SJCRH30 (cell line): ENCODE results near the gene CAB39. TPM values are rescaled to one million over a fixed set of nuclear protein-coding genes. Genes with fewer than 3 reads are reported as not detected.
"Not testable (repeated sequence)": the region's sequence is repeated elsewhere in the genome, so short reads cannot be mapped to it uniquely, and the experiment has no call there.

Experiments
- DNase-seq, 2 experiments: peaks; one replicate each; pipeline ENCODE4 v3.0.0-alpha.2; 2015 to 2020
- H3K27ac ChIP-seq: fragments of 250-450 bp; sonication (Bioruptor Pico); 2 replicates; pipeline ENCODE4 v1.5.1; 2020; ENCODE audit warnings: mild to moderate bottlenecking, moderate library complexity
- H3K27me3 ChIP-seq: fragments of 250-450 bp; sonication (Bioruptor Pico); 2 replicates; pipeline ENCODE4 v1.5.1; 2020; ENCODE audit warnings: mild to moderate bottlenecking, moderate library complexity
- H3K36me3 ChIP-seq: fragments of 250-450 bp; sonication (Bioruptor Pico); 2 replicates; pipeline ENCODE4 v1.5.1; 2020; ENCODE audit warnings: mild to moderate bottlenecking, moderate library complexity
- H3K4me1 ChIP-seq: fragments of 250-450 bp; sonication (Bioruptor Pico); 2 replicates; pipeline ENCODE4 v1.5.1; 2020; ENCODE audit warnings: mild to moderate bottlenecking, moderate library complexity
- H3K4me3 ChIP-seq: fragments of 250-450 bp; sonication (Bioruptor Pico); 2 replicates; pipeline ENCODE4 v1.5.1; 2020; ENCODE audit warnings: mild to moderate bottlenecking, moderate library complexity
- H3K9me3 ChIP-seq: fragments of 250-450 bp; sonication (Bioruptor Pico); replicated peaks from 2 replicates; pipeline ENCODE4 v1.5.1; 2020; ENCODE audit warnings: mild to moderate bottlenecking, moderate library complexity
- total RNA-seq: library from RNA; depleted of rRNA; stranded (reverse); fragments of >200 nt; shearing (Covaris generic); gene quantifications from 2 replicates; pipeline ENCODE4 v1.2.3, GENCODE V29; 2014

Gene CAB39
- total RNA-seq, 1 experiment from 2014 or later, result 53.5 TPM

GRCh38 chr2:230694241-230694640 is 18.4 kb upstream of the CAB39 start:
- DNase-seq, result no peak
- H3K9me3 ChIP-seq, result no peaks in the 10 kb centered on the region
- H3K27ac ChIP-seq, result no peak overlapping the region
- no peaks in the 10 kb centered on the region for H3K36me3 ChIP-seq
- H3K4me3 ChIP-seq, result no peak overlapping the region
- peaks cover 18% of the 10 kb centered on the region for H3K4me1 ChIP-seq
- no peaks in the 10 kb centered on the region for H3K27me3 ChIP-seq

GRCh38 chr2:230695551-230695950 is 17.1 kb upstream of the CAB39 start:
- no peak for DNase-seq
- Histone ChIP-seq H3K4me1 (peaks cover 11% of the 10 kb centered on the region), H3K27ac (no peak overlapping the region), H3K36me3 (no peaks in the 10 kb centered on the region), H3K4me3 (no peak overlapping the region), H3K9me3 (no peaks in the 10 kb centered on the region), H3K27me3 (no peaks in the 10 kb centered on the region)

GRCh38 chr2:230696670-230697069 is 16.0 kb upstream of the CAB39 start:
- no peak for DNase-seq
- Histone ChIP-seq H3K36me3 (no peaks in the 10 kb centered on the region), H3K27me3 (no peaks in the 10 kb centered on the region), H3K4me1 (no peaks in the 10 kb centered on the region), H3K4me3 (no peak overlapping the region), H3K9me3 (no peaks in the 10 kb centered on the region), H3K27ac (no peak overlapping the region)

DNA sequence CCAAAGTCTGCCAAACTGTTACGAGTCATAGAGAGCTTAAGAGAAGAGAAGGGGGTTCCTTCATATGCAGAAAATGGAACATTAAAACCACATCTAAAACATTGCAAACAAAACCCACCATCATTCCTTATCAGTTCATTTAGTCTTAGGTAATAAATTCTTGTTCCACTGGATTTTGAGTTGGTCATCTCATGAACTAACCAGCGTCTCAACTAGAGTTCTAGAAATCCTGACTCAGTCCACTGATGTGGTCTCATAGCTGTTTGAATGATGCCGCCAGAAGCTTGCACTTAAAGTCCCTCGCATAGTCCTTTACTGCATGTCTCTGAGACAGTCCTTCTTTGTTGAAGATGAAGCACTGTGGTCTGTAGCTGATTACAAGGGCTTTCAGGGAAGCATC is 15.0 kb upstream of the CAB39 start:
- DNase-seq, result no peak
- H3K27ac ChIP-seq, result no peak overlapping the region
- no peaks in the 10 kb centered on the region for H3K4me1 ChIP-seq
- no peaks in the 10 kb centered on the region for H3K36me3 ChIP-seq
- H3K9me3 ChIP-seq, result no peaks in the 10 kb centered on the region
- H3K27me3 ChIP-seq, result no peaks in the 10 kb centered on the region
- H3K4me3 ChIP-seq, result no peak overlapping the region

DNA sequence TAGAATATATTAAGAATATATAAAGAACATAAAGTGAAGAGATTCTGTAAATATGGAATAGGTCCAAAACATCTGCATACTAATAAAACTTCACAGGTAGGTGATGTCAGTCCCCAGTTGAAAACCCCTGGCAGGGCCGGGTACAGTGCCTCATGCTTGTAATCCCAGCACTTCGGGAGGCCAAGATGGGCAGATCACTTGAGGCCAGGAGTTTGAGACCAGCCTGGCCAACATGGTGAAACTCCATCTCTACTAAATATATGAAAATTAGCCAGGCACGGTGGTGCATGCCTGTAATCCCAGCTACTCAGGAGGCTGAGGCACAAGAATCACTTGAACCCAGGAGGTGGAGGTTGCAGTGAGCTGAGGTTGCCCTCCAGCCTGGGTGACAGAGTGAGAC is 13.9 kb upstream of the CAB39 start:
- H3K9me3 ChIP-seq, H3K4me1 ChIP-seq, H3K27me3 ChIP-seq, H3K27ac ChIP-seq, DNase-seq, H3K4me3 ChIP-seq, H3K36me3 ChIP-seq: not testable (repeated sequence)

- H3K4me1 ChIP-seq, result no peaks in the 10 kb centered on the region
- no peak overlapping the region for H3K4me3 ChIP-seq
- no peaks in the 10 kb centered on the region for H3K9me3 ChIP-seq
- H3K36me3 ChIP-seq, result no peaks in the 10 kb centered on the region
- H3K27ac ChIP-seq, result no peak overlapping the region
- no peak for DNase-seq
- H3K27me3 ChIP-seq, result no peaks in the 10 kb centered on the region
These were observed 12.2 kb upstream of the CAB39 start for GRCh38 chr2:230700447-230700846.

- Histone ChIP-seq H3K9me3 (no peaks in the 10 kb centered on the region), H3K4me3 (no peak overlapping the region), H3K27ac (no peak overlapping the region), H3K4me1 (no peaks in the 10 kb centered on the region), H3K36me3 (no peaks in the 10 kb centered on the region), H3K27me3 (no peaks in the 10 kb centered on the region)
- no peak for DNase-seq
These were observed 11.3 kb upstream of the CAB39 start for GRCh38 chr2:230701308-230701707.

DNA sequence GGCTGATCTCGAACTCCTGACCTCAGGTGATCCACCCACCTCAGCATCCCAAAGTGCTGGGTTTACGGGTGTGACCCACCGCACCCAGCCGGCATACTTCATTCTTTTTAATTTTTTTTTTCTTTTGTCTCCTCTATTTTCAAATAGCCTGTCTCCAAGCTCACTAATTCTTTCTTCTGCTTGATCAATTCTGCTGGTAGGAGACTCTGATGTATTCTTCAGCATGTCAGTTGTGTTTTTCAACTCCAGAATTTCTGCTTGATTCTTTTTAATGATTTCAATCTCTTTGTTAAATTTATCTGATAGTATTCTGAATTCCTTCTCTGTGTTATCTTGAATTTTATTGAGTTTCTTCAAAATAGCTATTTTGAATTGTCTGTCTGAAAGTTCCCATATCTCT is 10.2 kb upstream of the CAB39 start:
- DNase-seq, H3K36me3 ChIP-seq, H3K4me3 ChIP-seq, H3K27me3 ChIP-seq, H3K4me1 ChIP-seq, H3K27ac ChIP-seq, H3K9me3 ChIP-seq: not testable (repeated sequence)

DNA sequence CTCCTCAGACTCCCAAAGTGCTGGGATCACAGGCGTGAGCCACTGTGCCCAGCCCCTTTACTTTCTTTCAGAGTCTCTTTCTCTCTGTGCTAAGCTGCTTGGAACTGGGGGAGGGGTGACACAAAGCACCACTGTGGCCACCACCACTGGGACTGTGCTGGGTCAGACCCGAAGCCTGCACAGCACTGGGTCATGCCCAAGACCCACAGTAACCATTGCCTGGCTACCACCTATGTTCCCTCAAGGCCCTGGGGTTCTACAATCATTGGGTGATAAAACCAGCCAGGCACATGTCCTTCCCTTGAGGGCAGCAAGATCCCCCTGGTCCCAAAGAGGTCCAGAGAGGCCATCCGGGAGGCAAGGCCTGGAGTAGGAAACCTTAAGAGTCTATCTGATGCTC is 9.1 kb upstream of the CAB39 start:
- Histone ChIP-seq H3K27me3 (no peaks in the 10 kb centered on the region), H3K4me1 (no peaks in the 10 kb centered on the region), H3K9me3 (no peaks in the 10 kb centered on the region), H3K27ac (no peak overlapping the region), H3K36me3 (no peaks in the 10 kb centered on the region), H3K4me3 (no peak overlapping the region)
- no peak for DNase-seq

DNA sequence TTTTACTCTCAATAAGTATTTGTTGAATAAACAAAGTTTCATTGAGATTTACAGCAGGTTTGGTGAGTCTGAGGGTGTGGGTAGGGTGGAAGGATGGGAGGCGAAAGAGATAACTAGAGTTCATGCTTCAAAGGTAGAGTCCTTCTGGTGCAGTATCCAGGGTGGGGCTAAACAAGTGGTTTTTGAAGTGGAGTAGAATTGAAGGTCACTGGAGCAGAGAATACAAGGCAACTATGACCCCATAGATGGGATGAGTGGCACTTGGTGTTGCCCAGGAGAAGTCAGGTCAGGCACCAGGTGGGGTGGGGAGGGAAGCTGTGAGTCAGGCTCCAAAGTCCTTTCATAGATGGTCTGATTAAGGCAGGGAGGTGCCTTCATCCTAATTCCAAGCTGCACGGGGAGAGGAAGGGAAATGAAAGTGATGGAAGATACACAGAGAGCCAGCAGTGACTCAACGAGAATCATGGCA is 6.6 kb upstream of the CAB39 start:
- no peaks in the 10 kb centered on the region for H3K4me1 ChIP-seq
- no peaks in the 10 kb centered on the region for H3K27me3 ChIP-seq
- no peak for DNase-seq
- no peaks in the 10 kb centered on the region for H3K36me3 ChIP-seq
- H3K9me3 ChIP-seq, result no peaks in the 10 kb centered on the region
- H3K27ac ChIP-seq, result no peak overlapping the region
- H3K4me3 ChIP-seq, result no peak overlapping the region

GRCh38 chr2:230706966-230707365 is 5.7 kb upstream of the CAB39 start:
- DNase-seq, result no peak
- H3K4me3 ChIP-seq, result no peak overlapping the region
- H3K27me3 ChIP-seq, result no peaks in the 10 kb centered on the region

DNA sequence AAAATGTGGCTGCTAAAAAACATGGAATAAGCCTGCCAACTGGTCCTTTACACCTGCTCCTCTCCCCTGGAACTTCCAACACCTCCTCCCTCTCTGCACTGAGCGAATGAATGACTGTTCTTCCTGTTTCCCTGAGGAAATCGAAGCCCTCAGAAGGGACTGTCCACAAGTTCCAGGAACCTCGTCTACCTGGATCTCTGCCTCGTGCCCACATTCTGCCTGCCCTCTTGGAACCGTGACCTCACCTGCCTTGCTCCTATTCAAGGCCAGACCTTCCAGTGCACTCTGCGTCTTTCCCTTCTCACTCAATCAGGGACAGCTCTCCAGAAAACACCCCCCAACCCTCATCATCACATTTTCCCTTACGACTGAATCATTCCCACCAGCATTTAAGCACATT is 4.4 kb upstream of the CAB39 start:
- Histone ChIP-seq H3K27me3 (no peaks in the 10 kb centered on the region), H3K36me3 (no peaks in the 10 kb centered on the region), H3K4me3 (no peak overlapping the region), H3K4me1 (no peaks in the 10 kb centered on the region), H3K9me3 (no peaks in the 10 kb centered on the region), H3K27ac (no peak overlapping the region)
- DNase-seq, result no peak

More at GRCh38 chr2:230706966-230707365, 5.7 kb upstream of the CAB39 start:
- Histone ChIP-seq H3K4me1 (no peaks in the 10 kb centered on the region), H3K9me3 (no peaks in the 10 kb centered on the region), H3K27ac (no peak overlapping the region), H3K36me3 (no peaks in the 10 kb centered on the region)

GRCh38 chr2:230711224-230711623 is 1.4 kb upstream of the CAB39 start:
- H3K27me3 ChIP-seq, result no peaks in the 10 kb centered on the region
- no peak for DNase-seq
- H3K9me3 ChIP-seq, result no peaks in the 10 kb centered on the region
- no peak overlapping the region for H3K27ac ChIP-seq
- H3K36me3 ChIP-seq, result no peaks in the 10 kb centered on the region
- H3K4me1 ChIP-seq, result no peaks in the 10 kb centered on the region
- no peak overlapping the region for H3K4me3 ChIP-seq

DNA sequence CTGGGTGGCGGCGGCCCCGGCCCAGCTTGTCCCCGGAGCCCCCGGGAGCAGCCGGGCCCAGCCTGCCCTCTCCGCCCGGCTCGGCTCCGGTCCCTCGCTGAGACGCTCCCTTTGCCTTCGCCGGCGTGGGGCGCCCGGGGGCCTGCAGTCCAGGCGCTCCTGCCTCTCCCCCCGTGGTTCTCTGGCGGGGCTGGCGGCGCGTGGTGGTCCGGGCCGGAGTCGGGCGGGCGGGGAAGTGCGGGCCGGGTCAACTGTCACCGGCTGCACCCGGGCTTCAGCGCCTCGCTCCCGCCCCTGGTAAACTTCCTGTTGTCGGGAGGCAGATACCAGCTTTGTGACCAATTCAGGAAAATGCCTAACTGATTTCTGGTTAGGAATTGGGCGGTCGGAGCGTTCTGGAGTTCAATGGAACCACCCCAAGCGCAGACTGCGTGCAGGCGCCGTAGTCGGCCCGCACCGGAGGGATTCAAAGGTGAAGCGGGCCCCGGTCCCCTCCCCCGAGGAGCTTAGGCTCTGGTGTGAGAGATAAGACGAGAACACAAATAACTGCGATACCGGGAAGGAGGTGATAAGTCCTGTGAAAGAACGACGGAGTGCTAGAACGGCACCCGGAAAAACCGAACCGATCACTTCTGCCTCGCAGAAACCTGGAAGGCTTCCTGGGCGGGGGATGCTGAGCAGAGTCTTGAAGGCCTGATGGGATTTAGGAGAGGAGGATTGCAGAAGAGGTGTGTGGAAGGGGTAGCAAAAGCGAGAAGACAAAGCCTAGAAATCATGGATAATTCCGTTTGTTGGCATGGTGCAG is 891 bp downstream of the CAB39 start:
- Histone ChIP-seq H3K27me3 (no peaks in the 10 kb centered on the region), H3K4me3 (peak overlapping the region; percentile 99), H3K9me3 (no peaks in the 10 kb centered on the region), H3K4me1 (peaks cover 15% of the 10 kb centered on the region), H3K36me3 (no peaks in the 10 kb centered on the region), H3K27ac (peak overlapping the region; percentile 63)
- DNase-seq, result peak; percentile 30 to 56

DNA sequence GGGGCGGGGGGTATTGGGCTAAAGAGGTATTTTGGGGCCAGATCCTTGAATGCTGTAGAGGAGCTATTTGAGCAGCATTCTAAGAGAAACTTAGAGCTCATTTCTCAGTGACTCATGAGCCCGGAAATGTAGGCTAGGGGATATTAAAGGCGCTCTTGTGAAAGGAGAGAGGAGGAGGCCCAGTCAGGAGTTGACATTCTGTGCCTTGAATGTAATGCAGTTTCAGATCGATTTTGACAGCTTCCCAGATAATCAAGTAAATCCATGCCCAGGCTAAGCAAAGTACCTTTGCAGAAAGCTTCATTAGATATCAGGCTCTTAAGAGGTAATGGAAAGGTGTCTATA is 1.5 kb downstream of the CAB39 start:
- H3K27ac ChIP-seq, result peak overlapping the region; percentile 63
- peak in 1 of 2 experiments; percentile 17 for DNase-seq
- no peaks in the 10 kb centered on the region for H3K9me3 ChIP-seq

DNA sequence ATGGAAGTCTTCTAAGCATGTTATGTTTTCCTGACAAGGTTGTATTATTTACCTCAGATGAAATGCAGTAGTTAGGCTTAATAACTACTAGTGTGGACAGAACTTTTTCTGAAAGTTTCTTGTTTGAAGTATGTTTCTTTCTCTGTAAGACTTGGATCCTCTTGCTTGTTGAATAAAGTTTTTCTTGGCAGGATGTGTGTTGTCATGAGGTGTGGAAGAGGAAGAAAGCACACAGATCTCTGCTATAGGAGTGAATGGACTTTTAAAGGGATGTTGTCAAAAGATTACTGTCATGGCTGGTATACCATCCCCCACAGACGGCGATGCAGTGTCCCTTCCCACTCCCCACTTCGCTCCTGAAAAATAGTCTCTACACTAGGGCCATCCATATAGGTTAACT is 2.6 kb downstream of the CAB39 start:
- no peak for DNase-seq
- peaks cover 15% of the 10 kb centered on the region for H3K4me1 ChIP-seq
- H3K27ac ChIP-seq, result no peak overlapping the region
- no peaks in the 10 kb centered on the region for H3K27me3 ChIP-seq
- H3K4me3 ChIP-seq, result no peak overlapping the region
- no peaks in the 10 kb centered on the region for H3K9me3 ChIP-seq
- H3K36me3 ChIP-seq, result 0 out of 2 replicates have a peak, but pooled peaks cover under 1% of the 10 kb centered on the region

More for the DNA sequence above, 1.5 kb downstream of the CAB39 start:
- Histone ChIP-seq H3K4me3 (peak overlapping the region; percentile 99), H3K27me3 (no peaks in the 10 kb centered on the region), H3K36me3 (no peaks in the 10 kb centered on the region), H3K4me1 (peaks cover 15% of the 10 kb centered on the region)
